GM18858 (cell line): ENCODE data around the gene SMIM27.

ENCODE experiments used
- ATAC-seq: cut with Tn5 transposase; IDR thresholded peaks from one replicate; pipeline ENCODE4 v1.9.1; 2021; ENCODE audit not compliant: unreplicated experiment

The SMIM27 gene

GRCh38 chr9:32554107-32554506, 2.0 kb downstream of the SMIM27 start:
- no peak for ATAC-seq

GRCh38 chr9:32554591-32554990, 2.5 kb downstream of the SMIM27 start:
- no peak for ATAC-seq

GRCh38 chr9:32558408-32558934, 6.3 kb downstream of the SMIM27 start:
- no peak for ATAC-seq

- no peak for ATAC-seq
These were observed 13.8 kb downstream of the SMIM27 start for GRCh38 chr9:32565967-32566366.

GRCh38 chr9:32566770-32567169, 14.6 kb downstream of the SMIM27 start:
- ATAC-seq = no peak

GRCh38 chr9:32570262-32570661, 18.1 kb downstream of the SMIM27 start:
- ATAC-seq = no peak

- peak; percentile 90 for ATAC-seq
These were observed 20.1 kb downstream of the SMIM27 start for GRCh38 chr9:32571969-32572899.

- peak; percentile 78 for ATAC-seq
These were observed 20.9 kb downstream of the SMIM27 start, which contains the start of gene NDUFB6 for GRCh38 chr9:32572900-32573523. Gene NDUFB6 (minus strand): TSS chr9:32573159. CDS start chr9:32573060, 99 bp downstream.

- ATAC-seq = no peak
These were observed 21.7 kb downstream of the SMIM27 start for GRCh38 chr9:32573821-32574220.

GRCh38 chr9:32574858-32575257, 22.7 kb downstream of the SMIM27 start:
- ATAC-seq = no peak

GRCh38 chr9:32577316-32577715, 25.2 kb downstream of the SMIM27 start:
- no peak for ATAC-seq

GRCh38 chr9:32578976-32579375, 26.8 kb downstream of the SMIM27 start:
- no peak for ATAC-seq

GRCh38 chr9:32579706-32580331, 27.7 kb downstream of the SMIM27 start:
- ATAC-seq = peak; percentile 43

- no peak for ATAC-seq
These were observed 28.6 kb downstream of the SMIM27 start for GRCh38 chr9:32580631-32581300.

- ATAC-seq = no peak
These were observed 29.5 kb downstream of the SMIM27 start for GRCh38 chr9:32581512-32582143.

- no peak for ATAC-seq
These were observed 32.7 kb downstream of the SMIM27 start for GRCh38 chr9:32584784-32585183.

GRCh38 chr9:32587901-32588300, 35.8 kb downstream of the SMIM27 start:
- ATAC-seq = peak; percentile 59

GRCh38 chr9:32589083-32589723, 37.1 kb downstream of the SMIM27 start:
- ATAC-seq = peak; percentile 71

GRCh38 chr9:32590476-32590875, 38.3 kb downstream of the SMIM27 start:
- ATAC-seq = no peak

- no peak for ATAC-seq
These were observed 38.8 kb downstream of the SMIM27 start for GRCh38 chr9:32590898-32591297.
